Liver (tissue), 3 donors: Measurements from ENCODE around the gene PARM1.

ENCODE experiments used
- EGR1 ChIP-seq, 2 donors: IDR thresholded peaks; 2 replicates each; pipeline ENCODE4 v1.6.1; 2016 to 2018; ENCODE audit warnings: antibody characterized with exemption in 2 of 2, low read depth in 2 of 2
- FOXA1 ChIP-seq: IDR thresholded peaks from 2 replicates; pipeline ENCODE4 v1.6.1; 2016; ENCODE audit warnings: antibody characterized with exemption
- JUND ChIP-seq, 2 donors: IDR thresholded peaks; 2 replicates each; pipeline ENCODE4 v1.6.1; 2016; ENCODE audit warnings: antibody characterized with exemption in 2 of 2
- REST ChIP-seq: IDR thresholded peaks from 2 replicates; pipeline ENCODE4 v1.6.1; 2016; ENCODE audit warnings: antibody characterized with exemption, mild to moderate bottlenecking
- RXRA ChIP-seq, 2 donors: IDR thresholded peaks; 2 replicates each; pipeline ENCODE4 v1.6.1; 2017 to 2018; ENCODE audit warnings: antibody characterized with exemption in 2 of 2, mild to moderate bottlenecking in 1 of 2
- TAF1 ChIP-seq: conservative IDR thresholded peaks from 2 replicates; pipeline ENCODE4 v1.6.1; 2016; ENCODE audit warnings: antibody characterized with exemption, mild to moderate bottlenecking
- YY1 ChIP-seq: IDR thresholded peaks from 2 replicates; pipeline ENCODE4 v1.6.1; 2016; ENCODE audit warnings: antibody characterized with exemption, mild to moderate bottlenecking
- ZBTB33 ChIP-seq: IDR thresholded peaks from 2 replicates; pipeline ENCODE4 v1.6.1; 2016; ENCODE audit warnings: antibody characterized with exemption
- TF ChIP-seq, protein P1 (sequence below): fragments of 150-350 bp; IDR thresholded peaks from 2 replicates; pipeline ENCODE4 v1.5.1; 2017; ENCODE audit warnings: improper control_type of control experiment, low read depth, low read length; ENCODE audit not compliant: missing input control
- TF ChIP-seq, protein P2 (sequence below): IDR thresholded peaks from 2 replicates; pipeline ENCODE4 v1.6.1; 2016; ENCODE audit warnings: antibody characterized with exemption
- donor health status: healthy.
- donor health status: healthy.

DNA sequence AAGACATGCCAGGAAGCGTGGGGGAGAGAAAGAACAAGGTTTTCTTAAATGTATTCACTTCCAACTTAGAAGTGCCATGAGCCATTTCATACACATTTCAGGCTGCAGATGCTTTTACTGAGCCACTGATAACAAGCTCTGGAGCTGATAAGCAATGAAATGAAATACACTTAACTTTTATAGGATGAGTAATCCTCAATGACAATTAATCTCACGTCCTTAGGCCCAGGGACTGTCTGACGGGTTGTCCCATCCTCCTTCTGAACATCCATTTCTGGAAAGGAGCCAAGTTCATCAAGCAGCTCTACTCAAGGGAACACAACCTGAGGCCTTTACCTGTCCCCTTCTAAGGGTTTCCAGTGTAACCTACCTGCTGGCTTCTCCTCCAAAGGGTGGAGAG is 121.2 kb downstream of the PARM1 start:
- TF ChIP-seq ZBTB33: no peak
- TF ChIP-seq, protein P1, sequence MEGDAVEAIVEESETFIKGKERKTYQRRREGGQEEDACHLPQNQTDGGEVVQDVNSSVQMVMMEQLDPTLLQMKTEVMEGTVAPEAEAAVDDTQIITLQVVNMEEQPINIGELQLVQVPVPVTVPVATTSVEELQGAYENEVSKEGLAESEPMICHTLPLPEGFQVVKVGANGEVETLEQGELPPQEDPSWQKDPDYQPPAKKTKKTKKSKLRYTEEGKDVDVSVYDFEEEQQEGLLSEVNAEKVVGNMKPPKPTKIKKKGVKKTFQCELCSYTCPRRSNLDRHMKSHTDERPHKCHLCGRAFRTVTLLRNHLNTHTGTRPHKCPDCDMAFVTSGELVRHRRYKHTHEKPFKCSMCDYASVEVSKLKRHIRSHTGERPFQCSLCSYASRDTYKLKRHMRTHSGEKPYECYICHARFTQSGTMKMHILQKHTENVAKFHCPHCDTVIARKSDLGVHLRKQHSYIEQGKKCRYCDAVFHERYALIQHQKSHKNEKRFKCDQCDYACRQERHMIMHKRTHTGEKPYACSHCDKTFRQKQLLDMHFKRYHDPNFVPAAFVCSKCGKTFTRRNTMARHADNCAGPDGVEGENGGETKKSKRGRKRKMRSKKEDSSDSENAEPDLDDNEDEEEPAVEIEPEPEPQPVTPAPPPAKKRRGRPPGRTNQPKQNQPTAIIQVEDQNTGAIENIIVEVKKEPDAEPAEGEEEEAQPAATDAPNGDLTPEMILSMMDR: no peak
- TF ChIP-seq, protein P2, sequence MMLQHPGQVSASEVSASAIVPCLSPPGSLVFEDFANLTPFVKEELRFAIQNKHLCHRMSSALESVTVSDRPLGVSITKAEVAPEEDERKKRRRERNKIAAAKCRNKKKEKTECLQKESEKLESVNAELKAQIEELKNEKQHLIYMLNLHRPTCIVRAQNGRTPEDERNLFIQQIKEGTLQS: no peak
- no peak for TF ChIP-seq YY1
- TF ChIP-seq FOXA1: no peak
- TF ChIP-seq TAF1: no peak
- TF ChIP-seq EGR1 (IDR thresholded peaks at IDR 0.05; ENCODE audit: low read depth in 2 of 2): no peak
- TF ChIP-seq REST: no peak
- no peak for TF ChIP-seq RXRA (IDR thresholded peaks at IDR 0.05)
- no peak for TF ChIP-seq JUND (IDR thresholded peaks at IDR 0.05)
